Thymus (tissue), 14 donors: ENCODE results near the gene CALB2. TPM values are rescaled to one million over a fixed set of nuclear protein-coding genes. Genes with fewer than 3 reads are reported as not detected.
"Not testable (repeated sequence)": the region's sequence is repeated elsewhere in the genome, so short reads cannot be mapped to it uniquely, and the experiment has no call there.

Experiments
- DNase-seq, 9 donors: peaks; one replicate each; pipeline ENCODE4 v3.0.0-alpha.2; 2013; ENCODE audit warnings: low spot score in 9 of 9, low read depth in 6 of 9, missing footprints in 1 of 9
- H3K27ac ChIP-seq, 2 donors: one replicate each; pipeline ENCODE4 v1.5.1; 2013; ENCODE audit warnings: control low read depth in 1 of 2, low read depth in 1 of 2, low read length in 1 of 2, mild to moderate bottlenecking in 1 of 2, moderate library complexity in 1 of 2
- H3K27me3 ChIP-seq, 2 donors: one replicate each; pipeline ENCODE4 v1.5.1; 2013; ENCODE audit warnings: low read length in 1 of 2; ENCODE audit not compliant: control insufficient read depth in 2 of 2, insufficient read depth in 1 of 2
- H3K36me3 ChIP-seq, 2 donors: one replicate each; pipeline ENCODE4 v1.5.1; 2013; ENCODE audit warnings: low read length in 1 of 2, mild to moderate bottlenecking in 1 of 2, moderate library complexity in 1 of 2; ENCODE audit not compliant: control insufficient read depth in 2 of 2, insufficient read depth in 2 of 2
- H3K4me1 ChIP-seq, 2 donors: one replicate each; pipeline ENCODE4 v1.5.1; 2013; ENCODE audit warnings: low read length in 2 of 2; ENCODE audit not compliant: control insufficient read depth in 2 of 2, insufficient read depth in 2 of 2
- H3K4me3 ChIP-seq, 2 donors: one replicate each; pipeline ENCODE4 v1.5.1; 2013; ENCODE audit warnings: low read length in 2 of 2, control low read depth in 1 of 2, mild to moderate bottlenecking in 1 of 2
- H3K9me3 ChIP-seq, 2 donors: one replicate each; pipeline ENCODE4 v1.5.1; 2013; ENCODE audit warnings: low read length in 1 of 2, mild to moderate bottlenecking in 1 of 2; ENCODE audit not compliant: control insufficient read depth in 2 of 2, insufficient read depth in 1 of 2
- WGBS: extraction: QIAGEN DNeasy Blood & Tissue Kit; methylation state at CpG from one replicate; pipeline ENCODE4 v1.1.7; 2013; 5-methylcytosine and 5-hydroxymethylcytosine counted together
- long read RNA-seq, 10 donors: transcript quantifications; one replicate each; lab custom pipeline, GENCODE V29; 2026
- polyA plus RNA-seq: library from polyadenylated mRNA; stranded (reverse); fragments of 200-250 nt; gene quantifications from one replicate; pipeline ENCODE4 v1.2.3, GENCODE V29; 2013
- total RNA-seq: library from RNA; stranded (reverse); fragments of 120-200 nt; gene quantifications from one replicate; pipeline ENCODE4 v1.2.4, GENCODE V29; 2013
- donor health status: healthy.

The CALB2 gene
- total RNA-seq: 0.24 TPM
- polyA plus RNA-seq: 0.78 TPM
- long read RNA-seq, donor 1, partial matches to known transcripts: 0 of 1 reads
- long read RNA-seq, donor 1, other reads (novel, unspliced or antisense): 0 of 1 reads
- long read RNA-seq, donor 2: 0 reads
- long read RNA-seq, donor 3: 0 reads
- long read RNA-seq, donor 4: 0 reads
- long read RNA-seq, donor 5: 0 reads
- long read RNA-seq, donor 6: 0 reads
- long read RNA-seq, donor 7: 0 reads
- long read RNA-seq, donor 8: 0 reads
- long read RNA-seq, donor 9: 0 reads
- long read RNA-seq, donor 10: 0 reads

DNA sequence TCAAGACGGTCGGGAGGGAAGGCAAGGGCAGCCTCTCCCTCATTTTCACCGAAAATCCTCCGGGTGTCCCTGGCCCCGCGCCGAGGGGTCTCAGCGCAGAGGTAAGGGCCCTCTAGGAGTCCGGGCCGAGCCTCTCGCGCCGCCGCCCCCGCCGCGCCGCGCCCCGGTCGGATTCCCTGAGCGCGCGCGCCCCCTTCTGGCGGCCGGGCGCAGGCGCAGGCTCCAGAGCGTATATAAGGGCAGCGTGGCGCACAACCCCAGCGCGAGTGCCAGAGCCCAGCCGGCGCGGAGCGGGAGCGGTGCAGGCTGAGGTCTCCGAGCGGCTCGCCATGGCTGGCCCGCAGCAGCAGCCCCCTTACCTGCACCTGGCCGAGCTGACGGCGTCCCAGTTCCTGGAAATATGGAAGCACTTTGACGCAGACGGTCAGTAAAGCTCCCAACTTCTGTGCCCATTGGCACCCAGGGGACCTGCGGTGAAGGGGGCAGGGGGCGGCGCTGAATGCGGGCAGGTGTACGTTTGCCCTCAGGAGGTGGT lies at the start of gene CALB2:
TSS of gene CALB2 (plus strand) at position 260 of the 535 bp plus-strand sequence. CDS start at position 330, 70 bp downstream.
- DNase-seq: peak in 8 of 9 donors; percentile 1 to 63 (median 34)
- Histone ChIP-seq H3K4me1 (no peaks in the 10 kb centered on the region), H3K36me3 (no peaks in the 10 kb centered on the region), H3K4me3 (no peak within 1 kb of the TSS), H3K27me3 (peaks cover 0 to 30% of the 10 kb centered on the region in 2 donors), H3K27ac (no peak within 1 kb of the TSS), H3K9me3 (no peaks in the 10 kb centered on the region)
- WGBS: 2% methylated on average over 53 of the region's 53 CpGs

- no peak overlapping the region for H3K27ac ChIP-seq
- no peak overlapping the region for H3K4me3 ChIP-seq
- H3K27me3 ChIP-seq: no peaks in the 10 kb centered on the region
- no peaks in the 10 kb centered on the region for H3K9me3 ChIP-seq
- peak in 6 of 9 donors; percentile 10 to 58 (median 42) for DNase-seq
- 30% methylated on average over 7 of the region's 7 CpGs for WGBS
- H3K4me1 ChIP-seq: no peaks in the 10 kb centered on the region
- no peaks in the 10 kb centered on the region for H3K36me3 ChIP-seq
Measured at GRCh38 chr16:71311553-71312158, 46.9 kb upstream of the CALB2 start.

DNA sequence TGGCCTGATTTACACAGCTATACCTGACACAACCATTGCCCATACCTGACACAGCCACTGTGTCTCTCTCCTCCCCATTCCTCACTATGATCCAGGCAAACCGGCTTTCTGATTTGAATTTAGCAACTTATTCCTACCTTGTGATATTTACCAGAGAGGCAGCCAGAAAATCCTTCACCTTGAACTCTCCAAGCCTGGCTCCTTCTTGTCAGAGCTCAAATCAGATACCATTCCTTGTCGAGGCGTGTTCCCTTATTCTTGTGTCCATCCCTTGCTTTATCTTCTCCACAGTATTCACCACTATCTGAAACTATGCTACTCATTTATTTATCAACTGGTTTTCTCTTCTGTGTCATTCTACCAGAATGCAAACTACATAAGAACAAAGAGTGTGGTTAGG lies 44.9 kb upstream of the CALB2 start:
- not testable (repeated sequence) for H3K36me3 ChIP-seq, H3K4me3 ChIP-seq, H3K27me3 ChIP-seq, H3K4me1 ChIP-seq, H3K27ac ChIP-seq, DNase-seq, H3K9me3 ChIP-seq
- WGBS: 90% methylated on average over 3 of the region's 3 CpGs

- Histone ChIP-seq H3K27ac (no peak overlapping the region), H3K4me3 (no peak overlapping the region), H3K4me1 (no peaks in the 10 kb centered on the region), H3K27me3 (no peaks in the 10 kb centered on the region), H3K36me3 (no peaks in the 10 kb centered on the region), H3K9me3 (no peaks in the 10 kb centered on the region)
- 44% methylated on average over 3 of the region's 3 CpGs for WGBS
- no peak for DNase-seq
Measured at GRCh38 chr16:71315269-71315668, 43.3 kb upstream of the CALB2 start.

DNA sequence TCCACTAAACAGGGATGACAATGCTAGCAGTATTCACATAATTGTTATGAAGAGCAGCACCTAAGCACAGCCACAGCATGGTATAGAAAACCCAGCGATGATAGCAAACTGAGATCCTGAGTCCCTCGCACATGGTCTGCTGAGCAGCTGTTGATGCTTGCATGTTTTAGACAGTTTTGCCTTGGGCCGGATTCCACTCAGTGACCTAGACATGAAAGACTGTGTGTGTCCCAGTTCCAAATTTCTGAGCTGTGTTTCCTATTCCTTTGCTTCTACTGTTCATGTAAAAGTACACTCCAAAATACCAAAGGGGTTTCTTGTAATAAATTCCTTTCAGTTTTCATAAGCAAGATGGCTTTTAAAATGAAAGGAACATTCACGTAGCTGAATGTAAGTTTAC lies 38.5 kb upstream of the CALB2 start:
- DNase-seq: no peak
- no peak overlapping the region for H3K27ac ChIP-seq
- no peaks in the 10 kb centered on the region for H3K4me1 ChIP-seq
- H3K27me3 ChIP-seq: no peaks in the 10 kb centered on the region
- H3K4me3 ChIP-seq: no peak overlapping the region
- H3K36me3 ChIP-seq: no peaks in the 10 kb centered on the region
- no peaks in the 10 kb centered on the region for H3K9me3 ChIP-seq
- 94% methylated on average over 4 of the region's 4 CpGs for WGBS

DNA sequence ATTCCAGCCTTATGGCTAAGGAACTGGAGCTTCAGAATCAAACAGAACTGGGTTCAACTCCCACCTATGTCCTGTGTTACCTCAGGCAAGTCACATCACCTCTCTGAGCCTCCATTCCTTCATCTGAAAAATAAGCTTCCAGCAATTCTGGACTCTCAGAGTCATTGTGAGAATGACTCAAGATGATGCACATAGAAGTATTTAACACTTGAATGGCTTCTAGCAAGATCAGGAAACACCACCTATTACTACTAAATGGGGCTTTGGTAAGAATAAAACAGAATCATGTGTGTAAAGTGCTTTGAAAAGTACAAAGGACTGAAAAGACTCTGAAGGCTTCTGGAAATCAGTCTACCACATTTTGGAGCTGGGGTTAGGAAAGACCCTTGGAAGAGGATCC lies 30.8 kb upstream of the CALB2 start:
- H3K9me3 ChIP-seq: no peaks in the 10 kb centered on the region
- no peaks in the 10 kb centered on the region for H3K36me3 ChIP-seq
- H3K27ac ChIP-seq: no peak overlapping the region
- DNase-seq: no peak
- no peaks in the 10 kb centered on the region for H3K4me1 ChIP-seq
- H3K4me3 ChIP-seq: no peak overlapping the region
- no peaks in the 10 kb centered on the region for H3K27me3 ChIP-seq

GRCh38 chr16:71328151-71328550 lies 30.4 kb upstream of the CALB2 start:
- Histone ChIP-seq H3K27me3 (no peaks in the 10 kb centered on the region), H3K27ac (no peak overlapping the region), H3K36me3 (no peaks in the 10 kb centered on the region), H3K4me1 (no peaks in the 10 kb centered on the region), H3K4me3 (no peak overlapping the region), H3K9me3 (no peaks in the 10 kb centered on the region)
- 93% methylated on average over 3 of the region's 3 CpGs for WGBS
- DNase-seq: no peak

GRCh38 chr16:71337631-71338030 lies 20.9 kb upstream of the CALB2 start:
- H3K9me3 ChIP-seq: no peaks in the 10 kb centered on the region
- DNase-seq: peak in 1 of 9 donors; percentile 6
- no peak overlapping the region for H3K4me3 ChIP-seq
- H3K4me1 ChIP-seq: no peaks in the 10 kb centered on the region
- no peaks in the 10 kb centered on the region for H3K36me3 ChIP-seq
- 74% methylated on average over 1 of the region's 1 CpG for WGBS
- H3K27ac ChIP-seq: no peak overlapping the region
- no peaks in the 10 kb centered on the region for H3K27me3 ChIP-seq

- 93% methylated on average over 2 of the region's 2 CpGs for WGBS
- Histone ChIP-seq H3K27ac (no peak overlapping the region), H3K36me3 (no peaks in the 10 kb centered on the region), H3K9me3 (no peaks in the 10 kb centered on the region), H3K4me3 (no peak overlapping the region), H3K4me1 (no peaks in the 10 kb centered on the region), H3K27me3 (no peaks in the 10 kb centered on the region)
- DNase-seq: no peak
Measured at GRCh38 chr16:71338193-71338592, 20.3 kb upstream of the CALB2 start.
